Superior temporal gyrus (tissue), 1 donor: ENCODE data around the gene MYO15A.

ENCODE experiments used
- DNase-seq: peaks from one replicate; pipeline ENCODE4 v3.0.0-alpha.2; 2016; ENCODE audit errors: extremely low spot score

Gene MYO15A

GRCh38 chr17:18108401-18109312 is at the start of gene MYO15A:
MYO15A (plus strand) TSS chr17:18108756; CDS start chr17:18118801, 10,045 bp downstream.
- DNase-seq = no peak

- no peak for DNase-seq
These were observed 49.3 kb upstream of the MYO15A start for GRCh38 chr17:18059283-18059682.

GRCh38 chr17:18064053-18064452 is 44.5 kb upstream of the MYO15A start:
- no peak for DNase-seq

- DNase-seq = no peak
These were observed 43.0 kb upstream of the MYO15A start for GRCh38 chr17:18065546-18065945.

- DNase-seq = no peak
These were observed 41.7 kb upstream of the MYO15A start for GRCh38 chr17:18066866-18067265.

- no peak for DNase-seq
These were observed 39.5 kb upstream of the MYO15A start for GRCh38 chr17:18069101-18069500.

- DNase-seq = no peak
These were observed 37.7 kb upstream of the MYO15A start for GRCh38 chr17:18070861-18071340.

GRCh38 chr17:18071751-18072150 is 36.8 kb upstream of the MYO15A start:
- no peak for DNase-seq

GRCh38 chr17:18074566-18075272 is 33.8 kb upstream of the MYO15A start:
- no peak for DNase-seq

GRCh38 chr17:18076936-18077335 is 31.6 kb upstream of the MYO15A start:
- DNase-seq = no peak

- DNase-seq = no peak
These were observed 29.0 kb upstream of the MYO15A start for GRCh38 chr17:18079543-18079942.

GRCh38 chr17:18084256-18084655 is 24.3 kb upstream of the MYO15A start:
- DNase-seq = no peak

- DNase-seq = peak; percentile 92
These were observed 20.7 kb upstream of the MYO15A start, which contains the start of gene DRG2 for GRCh38 chr17:18087610-18088491. DRG2 (plus strand) TSS chr17:18087948; CDS start chr17:18088024, 76 bp downstream.

GRCh38 chr17:18089613-18090012 is 18.9 kb upstream of the MYO15A start:
- no peak for DNase-seq

GRCh38 chr17:18093616-18094408 is 14.7 kb upstream of the MYO15A start:
- peak; percentile 11 for DNase-seq

- DNase-seq = no peak
These were observed 14.1 kb upstream of the MYO15A start for GRCh38 chr17:18094409-18094807.

- no peak for DNase-seq
These were observed 9.0 kb upstream of the MYO15A start for GRCh38 chr17:18099516-18099915.

- DNase-seq = no peak
These were observed 7.9 kb upstream of the MYO15A start for GRCh38 chr17:18100616-18101015.

- DNase-seq = no peak
These were observed 6.7 kb upstream of the MYO15A start for GRCh38 chr17:18101828-18102227.

- DNase-seq = no peak
These were observed 5.9 kb upstream of the MYO15A start for GRCh38 chr17:18102640-18103039.

- no peak for DNase-seq
These were observed 3.5 kb upstream of the MYO15A start for GRCh38 chr17:18105027-18105426.
